Cardiac muscle cell (in vitro differentiated cells and primary cell): ENCODE results near the gene HLA-F. TPM values are rescaled to one million over a fixed set of nuclear protein-coding genes. Genes with fewer than 3 reads are reported as not detected.

Experiments
- DNase-seq, 2 donors: peaks; one replicate each; pipeline versions ENCODE4 v3.0.0 to v3.0.0-alpha.2; 2010 to 2017; ENCODE audit warnings: low read depth in 1 of 2, low spot score in 1 of 2
- H3K27ac ChIP-seq: fragments of 200-600 bp; sonication (generic); 2 replicates; pipeline ENCODE4 v1.5.1; 2016
- H3K27me3 ChIP-seq: fragments of 200-600 bp; sonication (generic); 2 replicates; pipeline ENCODE4 v1.6.0; 2016; ENCODE audit warnings: control low read depth
- H3K36me3 ChIP-seq: fragments of 200-600 bp; sonication (generic); 2 replicates; pipeline ENCODE4 v1.5.1; 2016; ENCODE audit warnings: control low read depth
- H3K4me1 ChIP-seq: fragments of 200-600 bp; sonication (generic); 2 replicates; pipeline ENCODE4 v1.8.1; 2017; ENCODE audit warnings: low read depth, mild to moderate bottlenecking, mixed run types
- H3K4me3 ChIP-seq: fragments of 200-600 bp; sonication (generic); 2 replicates; pipeline ENCODE4 v1.5.1; 2016; ENCODE audit warnings: mild to moderate bottlenecking
- H3K9me3 ChIP-seq: fragments of 200-600 bp; sonication (generic); 2 replicates; pipeline ENCODE4 v1.5.1; 2017; ENCODE audit warnings: low read depth, mild to moderate bottlenecking, control low read depth
- polyA plus RNA-seq: library from polyadenylated mRNA; unstranded; fragments of >200 nt; fragmentation: Nextera tagmentation; extraction: Ambion mirVana; gene quantifications from 2 replicates; pipeline ENCODE4 v1.2.1, GENCODE V29; 2016
- total RNA-seq: library from RNA; depleted of rRNA; stranded (reverse); fragments of >200 nt; gene quantifications from 2 replicates; pipeline ENCODE4 v1.2.3, GENCODE V29; 2016
- TF ChIP-seq, protein P1 (sequence below): IDR thresholded peaks from 2 replicates; pipeline ENCODE4 v1.5.1; 2012; ENCODE audit warnings: low read depth, mild to moderate bottlenecking, low read length

HLA-F gene
- total and polyA plus RNA-seq, 2 experiments from 2014 or later, result 0.84 to 1.5 TPM

- TF ChIP-seq, protein P1, sequence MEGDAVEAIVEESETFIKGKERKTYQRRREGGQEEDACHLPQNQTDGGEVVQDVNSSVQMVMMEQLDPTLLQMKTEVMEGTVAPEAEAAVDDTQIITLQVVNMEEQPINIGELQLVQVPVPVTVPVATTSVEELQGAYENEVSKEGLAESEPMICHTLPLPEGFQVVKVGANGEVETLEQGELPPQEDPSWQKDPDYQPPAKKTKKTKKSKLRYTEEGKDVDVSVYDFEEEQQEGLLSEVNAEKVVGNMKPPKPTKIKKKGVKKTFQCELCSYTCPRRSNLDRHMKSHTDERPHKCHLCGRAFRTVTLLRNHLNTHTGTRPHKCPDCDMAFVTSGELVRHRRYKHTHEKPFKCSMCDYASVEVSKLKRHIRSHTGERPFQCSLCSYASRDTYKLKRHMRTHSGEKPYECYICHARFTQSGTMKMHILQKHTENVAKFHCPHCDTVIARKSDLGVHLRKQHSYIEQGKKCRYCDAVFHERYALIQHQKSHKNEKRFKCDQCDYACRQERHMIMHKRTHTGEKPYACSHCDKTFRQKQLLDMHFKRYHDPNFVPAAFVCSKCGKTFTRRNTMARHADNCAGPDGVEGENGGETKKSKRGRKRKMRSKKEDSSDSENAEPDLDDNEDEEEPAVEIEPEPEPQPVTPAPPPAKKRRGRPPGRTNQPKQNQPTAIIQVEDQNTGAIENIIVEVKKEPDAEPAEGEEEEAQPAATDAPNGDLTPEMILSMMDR, result no peak
- DNase-seq, result no peak
Observed at GRCh38 chr6:29743568-29743967, 20.3 kb downstream of the HLA-F start.

GRCh38 chr6:29744131-29744530 lies 20.9 kb downstream of the HLA-F start:
- peaks cover 42% of the 10 kb centered on the region for H3K27me3 ChIP-seq

More at GRCh38 chr6:29743568-29743967, 20.3 kb downstream of the HLA-F start:
- Histone ChIP-seq H3K4me3 (no peak overlapping the region), H3K9me3 (no peaks in the 10 kb centered on the region), H3K27ac (no peak overlapping the region), H3K27me3 (peaks cover 39% of the 10 kb centered on the region), H3K4me1 (no peaks in the 10 kb centered on the region), H3K36me3 (no peaks in the 10 kb centered on the region)

GRCh38 chr6:29744621-29745020 lies 21.4 kb downstream of the HLA-F start:
- DNase-seq, result no peak
- H3K4me3 ChIP-seq, result no peak overlapping the region
- no peaks in the 10 kb centered on the region for H3K4me1 ChIP-seq
- peaks cover 46% of the 10 kb centered on the region for H3K27me3 ChIP-seq
- H3K9me3 ChIP-seq, result no peaks in the 10 kb centered on the region
- no peak overlapping the region for H3K27ac ChIP-seq
- H3K36me3 ChIP-seq, result no peaks in the 10 kb centered on the region
- TF ChIP-seq, protein P1, result no peak

More at GRCh38 chr6:29744131-29744530, 20.9 kb downstream of the HLA-F start:
- Histone ChIP-seq H3K9me3 (no peaks in the 10 kb centered on the region), H3K4me1 (no peaks in the 10 kb centered on the region), H3K36me3 (no peaks in the 10 kb centered on the region), H3K4me3 (no peak overlapping the region), H3K27ac (no peak overlapping the region)
- TF ChIP-seq, protein P1, result no peak
- DNase-seq, result no peak

- DNase-seq, result no peak
- H3K27me3 ChIP-seq, result peaks cover 54% of the 10 kb centered on the region
- H3K4me3 ChIP-seq, result no peak overlapping the region
Observed at GRCh38 chr6:29745386-29745785, 22.2 kb downstream of the HLA-F start.

GRCh38 chr6:29745855-29746449 lies 22.7 kb downstream of the HLA-F start:
- no peak for DNase-seq
- H3K27ac ChIP-seq, result no peak overlapping the region
- H3K4me1 ChIP-seq, result no peaks in the 10 kb centered on the region
- no peaks in the 10 kb centered on the region for H3K36me3 ChIP-seq
- H3K27me3 ChIP-seq, result peaks cover 55% of the 10 kb centered on the region
- H3K9me3 ChIP-seq, result no peaks in the 10 kb centered on the region
- TF ChIP-seq, protein P1, result no peak
- H3K4me3 ChIP-seq, result no peak overlapping the region

More at GRCh38 chr6:29745386-29745785, 22.2 kb downstream of the HLA-F start:
- Histone ChIP-seq H3K9me3 (no peaks in the 10 kb centered on the region), H3K36me3 (no peaks in the 10 kb centered on the region), H3K4me1 (no peaks in the 10 kb centered on the region), H3K27ac (no peak overlapping the region)
- TF ChIP-seq, protein P1, result no peak
